ENCODE results near the gene NEU3.
"Not testable (repeated sequence)": the region's sequence is repeated elsewhere in the genome, so short reads cannot be mapped to it uniquely, and the experiment has no call there.

Gene NEU3

GRCh38 chr11:75014129-75014528 is 25.4 kb downstream of the NEU3 start:
- peak; percentile 96 for ATAC-seq
- TF ChIP-seq ZFP3 (CRISPR knock-in tag; IDR thresholded peaks at IDR 0.05): no peak
- TF ChIP-seq ZNF8 (CRISPR knock-in tag; IDR thresholded peaks at IDR 0.05): no peak
- no peak for TF ChIP-seq ZFP30 (CRISPR knock-in tag; IDR thresholded peaks at IDR 0.05)
- no peak for TF ChIP-seq CREB5 (CRISPR knock-in tag; IDR thresholded peaks at IDR 0.05; ENCODE audit: low read depth)
- TF ChIP-seq ZC3H10 (CRISPR knock-in tag; IDR thresholded peaks at IDR 0.05): no peak

DNA sequence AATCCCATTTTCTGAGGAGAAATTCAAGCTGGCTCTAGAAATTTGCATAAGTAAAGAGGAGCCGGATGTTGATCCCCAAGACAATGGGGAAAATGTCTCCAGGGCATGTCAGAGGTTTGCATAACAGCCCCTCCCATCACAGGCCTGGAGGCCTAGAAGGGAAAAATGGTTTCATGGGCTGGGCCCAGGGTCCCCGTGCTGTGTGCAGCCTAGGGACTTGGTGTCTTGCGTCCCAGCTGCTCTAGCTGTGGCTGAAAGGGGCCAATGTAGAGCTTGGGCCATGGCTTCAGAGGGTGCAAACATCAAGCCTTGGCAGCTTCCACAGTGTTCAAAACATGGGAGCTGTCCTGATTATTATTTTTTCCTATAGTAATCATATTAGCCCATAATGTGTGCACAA is 30.5 kb downstream of the NEU3 start:
- not testable (repeated sequence) for ATAC-seq

DNA sequence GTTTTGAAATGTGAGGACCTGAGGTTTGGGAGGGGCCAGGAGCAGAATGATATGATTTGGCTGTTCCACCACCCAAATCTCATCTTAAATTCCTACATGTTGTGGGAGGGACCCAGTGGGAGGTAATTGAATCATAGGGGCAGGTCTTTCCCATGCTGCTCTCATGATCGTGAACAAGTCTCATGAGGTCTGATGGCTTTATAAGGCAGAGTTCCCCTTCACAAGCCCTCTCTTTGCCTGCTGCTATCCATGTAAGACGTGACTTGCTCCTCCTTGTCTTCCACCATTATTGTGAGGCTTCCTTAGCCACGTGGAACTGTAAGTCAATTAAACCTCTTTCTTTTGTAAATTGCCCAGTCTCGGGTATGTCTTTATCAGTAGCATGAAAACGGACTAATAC is 31.6 kb downstream of the NEU3 start:
- ATAC-seq: not testable (repeated sequence)

DNA sequence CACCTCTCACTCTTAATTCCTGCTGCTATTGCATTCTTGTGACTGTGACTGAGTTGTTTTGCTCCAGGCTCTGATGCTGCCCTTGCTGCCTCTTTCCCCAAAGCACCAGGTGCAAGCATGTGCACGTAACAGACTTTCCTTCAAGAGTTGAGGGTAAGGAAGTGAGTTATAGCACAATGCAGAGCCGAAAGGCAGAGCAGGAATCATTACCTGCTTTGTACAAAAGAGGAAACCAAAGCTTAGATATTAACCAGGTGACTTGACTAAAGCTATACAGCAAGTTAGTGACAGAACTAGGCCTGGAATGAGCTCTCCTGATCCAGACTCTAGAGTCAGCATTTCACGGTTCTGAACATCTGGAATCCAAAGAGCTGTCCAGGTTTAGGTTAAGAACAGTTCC is 33.6 kb downstream of the NEU3 start:
- no peak for ATAC-seq
- TF ChIP-seq ZC3H10 (CRISPR knock-in tag; IDR thresholded peaks at IDR 0.05) (no peak), RARB (CRISPR knock-in tag; IDR thresholded peaks at IDR 0.05) (no peak), ARNTL (CRISPR knock-in tag; IDR thresholded peaks at IDR 0.05; ENCODE audit: borderline replicate concordance, low read depth) (no peak), TOX (CRISPR knock-in tag; IDR thresholded peaks at IDR 0.05; ENCODE audit: borderline replicate concordance) (no peak), ISL1 (CRISPR knock-in tag; IDR thresholded peaks at IDR 0.05) (no peak), CREB5 (CRISPR knock-in tag; IDR thresholded peaks at IDR 0.05; ENCODE audit: low read depth) (no peak)
- TF ChIP-seq, protein P1, sequence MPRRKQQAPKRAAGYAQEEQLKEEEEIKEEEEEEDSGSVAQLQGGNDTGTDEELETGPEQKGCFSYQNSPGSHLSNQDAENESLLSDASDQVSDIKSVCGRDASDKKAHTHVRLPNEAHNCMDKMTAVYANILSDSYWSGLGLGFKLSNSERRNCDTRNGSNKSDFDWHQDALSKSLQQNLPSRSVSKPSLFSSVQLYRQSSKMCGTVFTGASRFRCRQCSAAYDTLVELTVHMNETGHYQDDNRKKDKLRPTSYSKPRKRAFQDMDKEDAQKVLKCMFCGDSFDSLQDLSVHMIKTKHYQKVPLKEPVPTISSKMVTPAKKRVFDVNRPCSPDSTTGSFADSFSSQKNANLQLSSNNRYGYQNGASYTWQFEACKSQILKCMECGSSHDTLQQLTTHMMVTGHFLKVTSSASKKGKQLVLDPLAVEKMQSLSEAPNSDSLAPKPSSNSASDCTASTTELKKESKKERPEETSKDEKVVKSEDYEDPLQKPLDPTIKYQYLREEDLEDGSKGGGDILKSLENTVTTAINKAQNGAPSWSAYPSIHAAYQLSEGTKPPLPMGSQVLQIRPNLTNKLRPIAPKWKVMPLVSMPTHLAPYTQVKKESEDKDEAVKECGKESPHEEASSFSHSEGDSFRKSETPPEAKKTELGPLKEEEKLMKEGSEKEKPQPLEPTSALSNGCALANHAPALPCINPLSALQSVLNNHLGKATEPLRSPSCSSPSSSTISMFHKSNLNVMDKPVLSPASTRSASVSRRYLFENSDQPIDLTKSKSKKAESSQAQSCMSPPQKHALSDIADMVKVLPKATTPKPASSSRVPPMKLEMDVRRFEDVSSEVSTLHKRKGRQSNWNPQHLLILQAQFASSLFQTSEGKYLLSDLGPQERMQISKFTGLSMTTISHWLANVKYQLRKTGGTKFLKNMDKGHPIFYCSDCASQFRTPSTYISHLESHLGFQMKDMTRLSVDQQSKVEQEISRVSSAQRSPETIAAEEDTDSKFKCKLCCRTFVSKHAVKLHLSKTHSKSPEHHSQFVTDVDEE (CRISPR knock-in tag; IDR thresholded peaks at IDR 0.05): no peak

DNA sequence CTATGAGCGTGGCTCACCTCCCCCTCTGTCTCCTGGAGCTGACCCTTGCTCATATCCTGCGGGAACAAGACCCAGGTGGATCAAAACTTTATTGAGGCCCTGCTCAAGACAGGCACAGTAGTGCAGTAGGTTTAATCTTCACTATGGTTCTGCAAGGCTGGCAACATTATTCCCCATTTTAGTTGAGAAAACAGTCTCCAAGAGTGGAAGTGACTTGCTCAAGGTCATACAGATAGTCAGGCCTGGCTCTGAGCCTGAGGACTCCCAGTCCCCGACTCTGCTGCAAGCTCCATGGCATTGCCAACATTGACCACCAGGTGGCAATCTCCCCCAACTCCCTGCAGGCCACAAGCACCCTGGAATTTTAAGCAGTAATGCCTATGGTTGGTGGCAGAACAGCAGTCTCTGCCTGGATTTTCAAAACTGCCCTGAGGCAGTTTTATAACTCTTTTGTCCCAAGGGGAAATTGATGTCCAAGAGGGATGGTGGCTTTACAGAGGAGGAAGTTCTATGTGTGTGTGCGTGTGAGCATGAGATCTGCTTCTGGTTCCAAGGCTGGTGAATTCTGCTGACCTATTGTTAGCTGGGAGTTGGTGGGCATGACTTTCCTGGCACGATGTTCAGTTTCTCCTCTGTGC is 34.1 kb downstream of the NEU3 start:
- ATAC-seq: peak; percentile 100
- TF ChIP-seq OSR1 (CRISPR knock-in tag; IDR thresholded peaks at IDR 0.05) (no peak), CSDC2 (CRISPR knock-in tag; IDR thresholded peaks at IDR 0.05) (no peak), ISL1 (CRISPR knock-in tag; IDR thresholded peaks at IDR 0.05) (no peak), ZFP30 (CRISPR knock-in tag; IDR thresholded peaks at IDR 0.05) (no peak), CSRNP3 (CRISPR knock-in tag; IDR thresholded peaks at IDR 0.05) (no peak), PPARA (CRISPR knock-in tag; IDR thresholded peaks at IDR 0.05; ENCODE audit: borderline replicate concordance) (no peak), TOX (CRISPR knock-in tag; IDR thresholded peaks at IDR 0.05; ENCODE audit: borderline replicate concordance) (no peak)
- TF ChIP-seq, protein P1 (CRISPR knock-in tag; IDR thresholded peaks at IDR 0.05): no peak

All from SK-N-SH treated with all-trans-retinoic acid at 6 μM for 48 hours (cell line).